GM12873 (cell line): ENCODE results near the gene HERC5.

Experiments
- TF ChIP-seq, protein P1 (sequence below): IDR thresholded peaks from 2 replicates; pipeline ENCODE4 v1.5.1; 2012; ENCODE audit warnings: low read depth, mild to moderate bottlenecking, moderate library complexity, low read length, control low read depth; ENCODE audit not compliant: insufficient read depth; ENCODE audit errors: missing control alignments

The HERC5 gene

GRCh38 chr4:88524171-88524570, 67.3 kb downstream of the HERC5 start:
- TF ChIP-seq, protein P1, sequence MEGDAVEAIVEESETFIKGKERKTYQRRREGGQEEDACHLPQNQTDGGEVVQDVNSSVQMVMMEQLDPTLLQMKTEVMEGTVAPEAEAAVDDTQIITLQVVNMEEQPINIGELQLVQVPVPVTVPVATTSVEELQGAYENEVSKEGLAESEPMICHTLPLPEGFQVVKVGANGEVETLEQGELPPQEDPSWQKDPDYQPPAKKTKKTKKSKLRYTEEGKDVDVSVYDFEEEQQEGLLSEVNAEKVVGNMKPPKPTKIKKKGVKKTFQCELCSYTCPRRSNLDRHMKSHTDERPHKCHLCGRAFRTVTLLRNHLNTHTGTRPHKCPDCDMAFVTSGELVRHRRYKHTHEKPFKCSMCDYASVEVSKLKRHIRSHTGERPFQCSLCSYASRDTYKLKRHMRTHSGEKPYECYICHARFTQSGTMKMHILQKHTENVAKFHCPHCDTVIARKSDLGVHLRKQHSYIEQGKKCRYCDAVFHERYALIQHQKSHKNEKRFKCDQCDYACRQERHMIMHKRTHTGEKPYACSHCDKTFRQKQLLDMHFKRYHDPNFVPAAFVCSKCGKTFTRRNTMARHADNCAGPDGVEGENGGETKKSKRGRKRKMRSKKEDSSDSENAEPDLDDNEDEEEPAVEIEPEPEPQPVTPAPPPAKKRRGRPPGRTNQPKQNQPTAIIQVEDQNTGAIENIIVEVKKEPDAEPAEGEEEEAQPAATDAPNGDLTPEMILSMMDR = no peak

DNA sequence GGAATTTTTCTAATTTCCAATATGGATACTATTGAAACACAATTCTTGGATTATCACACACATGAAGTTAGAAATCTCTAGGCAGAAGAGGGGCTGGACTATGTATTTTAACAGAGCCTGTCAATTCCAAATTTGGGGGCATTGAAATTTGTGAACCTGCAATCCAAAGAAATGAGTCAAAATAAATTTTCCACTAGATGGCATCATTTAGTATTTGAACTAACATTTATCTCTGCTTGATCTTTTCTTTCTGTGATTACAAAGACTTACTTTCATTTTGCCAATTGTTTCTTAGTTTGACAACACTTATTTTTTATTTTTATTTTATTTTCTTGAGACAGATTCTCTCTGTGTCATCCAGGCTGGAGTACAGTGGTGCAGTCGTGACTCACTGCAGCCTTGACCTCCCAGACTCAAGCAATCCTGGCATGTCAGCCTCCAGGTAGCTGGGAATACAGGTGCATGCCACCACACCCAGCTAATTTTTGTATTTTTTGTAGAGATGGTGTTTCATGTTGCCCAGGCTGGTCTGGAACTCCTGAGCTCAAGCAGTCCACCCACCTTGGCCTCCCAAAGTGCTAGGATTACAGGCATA, 69.4 kb downstream of the HERC5 start:
- TF ChIP-seq, protein P1 = peak; percentile 29

DNA sequence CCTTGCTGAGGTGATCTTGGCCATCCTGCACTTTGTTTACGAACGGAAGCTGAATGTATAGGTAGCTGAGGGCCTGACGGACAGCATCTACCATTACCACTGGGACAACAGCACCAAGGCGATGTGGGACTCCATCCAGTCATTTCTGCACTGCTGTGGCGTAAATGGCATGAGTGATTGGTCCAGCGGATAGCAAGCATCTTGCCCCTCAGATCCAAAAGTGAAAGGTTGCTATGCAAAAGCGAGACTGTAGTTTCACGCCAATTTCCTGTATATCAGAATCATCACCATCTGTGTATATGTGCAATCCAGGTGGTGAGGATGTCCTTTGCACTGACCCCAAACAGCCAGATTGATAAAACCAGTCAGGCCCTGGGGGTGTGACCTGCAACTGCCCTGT, 70.9 kb downstream of the HERC5 start:
- TF ChIP-seq, protein P1 = no peak

DNA sequence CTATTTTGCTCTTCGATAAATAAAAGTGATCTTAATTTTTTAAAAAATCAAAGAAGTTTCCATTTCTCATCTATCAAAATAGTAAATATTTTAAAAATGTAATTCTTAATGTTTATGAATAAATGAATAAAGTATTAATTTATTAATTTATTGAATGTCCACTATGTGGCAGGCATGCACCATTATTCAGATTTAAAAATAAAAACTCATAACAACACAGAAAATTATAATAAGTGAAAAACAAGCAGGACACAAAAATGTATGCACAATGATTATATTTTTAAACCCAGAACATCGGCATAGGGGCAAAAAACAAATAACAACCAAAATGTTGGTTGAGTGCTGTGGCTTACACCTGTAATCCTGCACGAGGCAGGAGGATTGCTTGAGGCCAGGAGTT, 71.9 kb downstream of the HERC5 start:
- TF ChIP-seq, protein P1 = no peak

DNA sequence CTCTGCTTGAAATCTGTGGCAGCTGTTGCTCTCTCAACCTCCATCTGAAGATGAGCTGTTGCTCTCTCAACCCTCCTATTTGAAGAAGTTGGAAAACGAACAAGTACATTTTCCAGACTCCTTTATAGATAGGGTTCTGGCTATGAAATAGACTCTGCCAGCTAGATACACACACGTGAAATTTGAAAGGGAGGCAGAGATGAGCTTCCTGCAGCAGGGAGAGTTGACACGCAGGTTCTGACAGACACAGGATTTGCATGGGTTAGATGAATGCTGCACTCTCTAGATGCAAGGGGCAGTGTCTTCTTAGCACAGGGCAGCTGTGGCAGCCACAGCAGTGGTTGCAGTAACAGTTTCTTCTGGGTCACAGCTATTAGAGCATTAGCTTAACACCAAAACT, 74.6 kb downstream of the HERC5 start:
- TF ChIP-seq, protein P1 = no peak

GRCh38 chr4:88533088-88533790, 76.3 kb downstream of the HERC5 start:
- TF ChIP-seq, protein P1 = no peak

- TF ChIP-seq, protein P1 = no peak
Measured at GRCh38 chr4:88533937-88534750, 77.2 kb downstream of the HERC5 start.
